ELR (cell line): ENCODE results near the gene FTL.

ENCODE experiments used
- DNase-seq: peaks from one replicate; pipeline ENCODE4 v3.0.0-alpha.2; 2015; ENCODE audit warnings: low read depth

Gene FTL

GRCh38 chr19:48991873-48992580 is 26.9 kb downstream of the FTL start:
- DNase-seq = peak; percentile 91

GRCh38 chr19:48992581-48993174 is 27.6 kb downstream of the FTL start:
- DNase-seq = no peak

GRCh38 chr19:48993175-48994034 is 28.3 kb downstream of the FTL start, which contains the start of the genes GYS1 and RUVBL2:
Gene GYS1 (minus strand): TSS chr19:48993309. CDS start chr19:48993112, 197 bp downstream.
Gene RUVBL2 (plus strand): TSS chr19:48993887. CDS start chr19:48993912, 25 bp downstream.
- peak; percentile 99 for DNase-seq

- DNase-seq = peak; percentile 35
Measured at GRCh38 chr19:48994035-48994386, 28.9 kb downstream of the FTL start.

GRCh38 chr19:48997972-48998371 is 32.9 kb downstream of the FTL start:
- DNase-seq = peak; percentile 83

GRCh38 chr19:48999481-49000325 is 34.6 kb downstream of the FTL start:
- DNase-seq = peak; percentile 81

GRCh38 chr19:49004133-49004532 is 39.0 kb downstream of the FTL start:
- DNase-seq = no peak

- DNase-seq = no peak
Measured at GRCh38 chr19:49004964-49005614, 40.0 kb downstream of the FTL start.

GRCh38 chr19:49006905-49007304 is 41.8 kb downstream of the FTL start:
- no peak for DNase-seq

GRCh38 chr19:49009828-49010227 is 44.7 kb downstream of the FTL start:
- DNase-seq = no peak

GRCh38 chr19:49010453-49010852 is 45.3 kb downstream of the FTL start:
- DNase-seq = no peak

GRCh38 chr19:49011194-49011593 is 46.1 kb downstream of the FTL start:
- DNase-seq = no peak

GRCh38 chr19:49014123-49014869 is 49.2 kb downstream of the FTL start:
- peak; percentile 74 for DNase-seq

GRCh38 chr19:49014870-49015255 is 49.8 kb downstream of the FTL start:
- no peak for DNase-seq

GRCh38 chr19:49016067-49016839 is 51.1 kb downstream of the FTL start:
- DNase-seq = no peak
